ENCODE data around the gene ATCAY.
"Not testable (repeated sequence)": the region's sequence is repeated elsewhere in the genome, so short reads cannot be mapped to it uniquely, and the experiment has no call there.

The ATCAY gene

GRCh38 chr19:3881272-3882040, 971 bp downstream of the ATCAY start:
- TF ChIP-seq CTCF (IDR thresholded peaks at IDR 0.05; ENCODE audit: extremely low read depth, insufficient read depth, missing control alignments), result no peak

GRCh38 chr19:3882041-3882384, 1.5 kb downstream of the ATCAY start:
- TF ChIP-seq CTCF (IDR thresholded peaks at IDR 0.05; ENCODE audit: extremely low read depth, insufficient read depth, missing control alignments), result no peak
- in situ Hi-C loops (cut with MboI; ENCODE audit: low pct_unique_long_range_greater_than_20kb, low sequenced_read_pairs, unreplicated experiment), result no loop called here

More at GRCh38 chr19:3881272-3882040, 971 bp downstream of the ATCAY start:
- no peak for DNase-seq (ENCODE audit: low spot score)
- in situ Hi-C loops (cut with MboI; ENCODE audit: low pct_unique_long_range_greater_than_20kb, low sequenced_read_pairs, unreplicated experiment), result no loop called here

GRCh38 chr19:3890591-3890990, 10.1 kb downstream of the ATCAY start:
- in situ Hi-C loops (cut with MboI; ENCODE audit: low pct_unique_long_range_greater_than_20kb, low sequenced_read_pairs, unreplicated experiment), result no loop called here
- TF ChIP-seq CTCF (IDR thresholded peaks at IDR 0.05; ENCODE audit: extremely low read depth, insufficient read depth, missing control alignments), result no peak
- no peak for DNase-seq (ENCODE audit: low spot score)

More at GRCh38 chr19:3882041-3882384, 1.5 kb downstream of the ATCAY start:
- no peak for DNase-seq (ENCODE audit: low spot score)

- in situ Hi-C loops (cut with MboI; ENCODE audit: low pct_unique_long_range_greater_than_20kb, low sequenced_read_pairs, unreplicated experiment), result no loop called here
- DNase-seq (ENCODE audit: low spot score), result no peak
- no peak for TF ChIP-seq CTCF (IDR thresholded peaks at IDR 0.05; ENCODE audit: extremely low read depth, insufficient read depth, missing control alignments)
These were observed 13.2 kb downstream of the ATCAY start for GRCh38 chr19:3893509-3894179.

GRCh38 chr19:3894959-3895358, 14.5 kb downstream of the ATCAY start:
- in situ Hi-C loops (cut with MboI; ENCODE audit: low pct_unique_long_range_greater_than_20kb, low sequenced_read_pairs, unreplicated experiment); DNase-seq (ENCODE audit: low spot score): not testable (repeated sequence)

GRCh38 chr19:3895788-3896187, 15.3 kb downstream of the ATCAY start:
- in situ Hi-C loops (cut with MboI; ENCODE audit: low pct_unique_long_range_greater_than_20kb, low sequenced_read_pairs, unreplicated experiment), result no loop called here
- no peak for TF ChIP-seq CTCF (IDR thresholded peaks at IDR 0.05; ENCODE audit: extremely low read depth, insufficient read depth, missing control alignments)
- no peak for DNase-seq (ENCODE audit: low spot score)

- no peak for TF ChIP-seq CTCF (IDR thresholded peaks at IDR 0.05; ENCODE audit: extremely low read depth, insufficient read depth, missing control alignments)
- no peak for DNase-seq (ENCODE audit: low spot score)
- in situ Hi-C loops (cut with MboI; ENCODE audit: low pct_unique_long_range_greater_than_20kb, low sequenced_read_pairs, unreplicated experiment), result no loop called here
These were observed 17.5 kb downstream of the ATCAY start for GRCh38 chr19:3897936-3898335.

Measured in GM13977 (cell line).